NCI-H146 treated with DMSO at 0.1 percent for 48 hours (cell line): ENCODE results near the gene SUCLG2.

Experiments used
- DNase-seq: peaks from one replicate; lab custom pipeline; 2025; ENCODE audit not compliant: unreplicated experiment; lab: John Stamatoyannopoulos, UW

Gene SUCLG2

GRCh38 chr3:67649681-67650080 lies 4.7 kb downstream of the SUCLG2 start:
- no peak for DNase-seq

- no peak for DNase-seq
Observed at GRCh38 chr3:67648701-67649100, 5.7 kb downstream of the SUCLG2 start.

DNA sequence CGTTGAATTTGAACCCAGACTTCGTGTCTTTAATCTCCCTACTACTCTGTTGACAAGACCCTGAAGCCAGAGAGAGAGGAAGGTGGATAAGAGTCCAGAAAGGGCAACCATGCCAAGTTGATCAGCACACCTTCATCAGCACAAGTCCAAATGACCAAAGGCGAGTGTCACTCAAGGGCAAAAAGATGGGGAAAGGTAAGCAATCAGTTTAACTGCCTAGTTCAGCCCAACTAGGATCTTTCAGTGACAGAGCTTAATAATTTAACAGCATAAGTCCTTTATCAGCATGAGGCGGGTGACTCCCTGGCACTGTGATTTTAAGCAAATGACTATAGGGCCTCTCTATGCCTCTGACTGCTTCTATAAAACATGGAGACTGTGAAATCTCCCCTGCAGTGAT lies 6.2 kb downstream of the SUCLG2 start:
- DNase-seq: no peak

DNA sequence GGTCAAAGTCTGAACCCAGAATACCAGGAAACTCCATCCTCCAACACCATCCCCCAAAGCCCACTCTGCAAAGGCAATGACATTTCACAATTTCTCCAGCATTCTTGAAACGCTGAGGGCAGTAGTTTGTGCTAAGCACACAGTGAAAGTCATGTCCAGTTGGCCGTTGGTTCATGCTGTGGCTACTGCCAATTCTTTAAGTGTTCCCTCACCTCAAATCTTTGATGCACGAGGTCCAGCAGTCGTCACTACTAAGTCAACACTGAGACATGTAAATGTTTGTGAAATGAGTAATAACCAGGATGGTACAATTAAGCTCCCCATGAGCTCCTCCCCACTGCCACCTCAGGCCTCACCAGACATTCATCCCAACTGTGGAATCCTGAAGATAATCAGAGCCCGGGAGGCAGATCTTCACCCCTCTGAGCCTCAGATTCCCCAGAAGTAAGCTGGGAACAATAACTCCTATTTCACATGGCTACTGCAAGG lies 7.0 kb downstream of the SUCLG2 start:
- no peak for DNase-seq

DNA sequence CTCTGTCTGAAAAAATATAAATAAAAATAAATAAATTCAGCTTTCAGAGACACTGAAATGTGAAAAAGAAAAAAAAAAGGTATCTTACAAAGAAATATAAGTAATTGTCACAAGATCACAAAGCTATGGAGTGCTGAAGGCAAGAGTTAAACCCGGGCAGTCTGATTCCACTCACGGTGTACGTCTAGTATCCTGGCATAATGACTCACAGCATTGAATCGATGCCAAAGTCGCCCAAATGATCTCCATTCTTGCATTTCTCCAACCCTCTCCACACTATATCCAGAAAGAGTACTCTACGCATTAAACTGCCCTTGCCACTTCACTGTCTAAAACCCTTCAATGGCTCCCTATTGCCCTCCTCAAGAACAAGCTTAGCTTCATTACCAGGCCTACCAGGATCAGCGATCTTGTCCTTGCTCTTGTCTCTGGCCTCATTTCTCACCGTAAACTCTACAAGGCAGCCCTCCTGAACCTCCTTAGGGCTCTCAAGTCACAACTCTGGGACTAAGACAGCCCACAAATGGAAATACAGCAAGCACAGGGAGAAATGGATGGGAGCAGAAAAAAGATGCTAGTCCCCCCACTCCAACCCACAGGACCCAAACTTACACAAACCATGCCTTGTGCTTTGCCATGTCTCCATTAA lies 7.7 kb downstream of the SUCLG2 start:
- DNase-seq: no peak

GRCh38 chr3:67644827-67645226 lies 9.6 kb downstream of the SUCLG2 start:
- no peak for DNase-seq

DNA sequence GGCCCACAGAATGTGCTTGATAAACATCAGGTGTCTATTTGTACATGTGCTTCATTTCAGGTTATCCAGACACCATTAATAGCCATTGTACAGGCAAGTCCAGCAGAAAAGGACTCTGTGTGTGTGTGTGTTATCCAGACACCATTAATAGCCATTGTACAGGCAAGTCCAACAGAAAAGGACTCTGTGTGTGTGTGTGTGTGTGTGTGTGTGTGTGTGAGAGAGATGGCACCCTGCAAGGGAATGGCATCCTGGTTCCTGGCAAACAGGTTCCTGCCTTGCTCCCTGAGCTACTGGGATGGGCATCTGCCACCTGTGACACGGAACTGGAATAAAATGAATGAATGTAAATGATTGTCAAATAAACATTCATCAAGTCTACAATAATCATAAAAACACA lies 11.7 kb downstream of the SUCLG2 start:
- no peak for DNase-seq

DNA sequence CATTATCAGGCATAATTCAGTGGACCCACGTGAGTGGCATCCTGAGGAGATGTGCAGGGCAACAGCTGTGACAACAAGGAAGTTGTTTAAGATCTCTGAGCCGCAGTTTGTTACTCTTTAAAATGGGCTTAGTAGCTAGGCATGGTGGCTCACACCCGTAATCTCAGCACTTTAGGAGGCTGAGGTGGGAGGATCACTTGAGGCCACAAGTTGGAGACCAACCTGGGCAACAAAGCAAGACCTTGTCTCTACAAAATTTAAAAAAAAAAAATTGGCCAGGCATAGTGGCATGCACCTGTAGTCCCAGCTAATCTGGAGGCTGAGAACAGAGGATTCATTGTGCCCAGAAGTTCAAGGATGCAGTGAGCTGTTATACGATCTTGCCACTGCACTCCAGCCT lies 12.2 kb downstream of the SUCLG2 start:
- DNase-seq: no peak

GRCh38 chr3:67641451-67641850 lies 13.0 kb downstream of the SUCLG2 start:
- DNase-seq: no peak

DNA sequence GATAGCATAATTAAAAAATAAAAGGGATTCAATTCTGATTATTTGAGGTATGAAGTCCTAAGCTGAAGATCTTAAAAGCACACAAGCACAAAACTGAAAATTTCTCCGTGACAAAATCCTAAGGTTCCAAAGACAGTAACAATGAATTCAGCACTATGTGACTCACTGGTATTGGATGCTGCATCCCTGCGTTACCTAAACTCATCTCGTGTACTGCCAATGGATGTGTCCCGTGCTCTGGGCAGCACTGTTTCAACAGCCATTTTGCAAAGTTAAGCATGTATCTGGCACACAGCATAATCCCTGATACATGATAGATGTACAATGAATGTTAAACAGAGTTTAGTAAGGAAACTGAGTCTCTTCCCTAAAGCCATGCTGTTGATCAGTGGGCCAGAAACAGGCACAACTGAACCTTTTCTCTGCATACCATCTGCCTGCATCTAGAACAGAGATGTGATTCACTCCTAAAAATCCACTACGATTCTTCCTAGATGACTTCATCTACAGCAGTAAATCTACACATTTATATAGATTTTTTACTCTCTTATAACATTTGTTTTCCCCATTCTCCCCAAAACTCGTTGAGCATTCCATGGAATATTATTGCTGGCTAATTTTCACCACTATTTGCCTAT lies 14.3 kb downstream of the SUCLG2 start:
- no peak for DNase-seq

DNA sequence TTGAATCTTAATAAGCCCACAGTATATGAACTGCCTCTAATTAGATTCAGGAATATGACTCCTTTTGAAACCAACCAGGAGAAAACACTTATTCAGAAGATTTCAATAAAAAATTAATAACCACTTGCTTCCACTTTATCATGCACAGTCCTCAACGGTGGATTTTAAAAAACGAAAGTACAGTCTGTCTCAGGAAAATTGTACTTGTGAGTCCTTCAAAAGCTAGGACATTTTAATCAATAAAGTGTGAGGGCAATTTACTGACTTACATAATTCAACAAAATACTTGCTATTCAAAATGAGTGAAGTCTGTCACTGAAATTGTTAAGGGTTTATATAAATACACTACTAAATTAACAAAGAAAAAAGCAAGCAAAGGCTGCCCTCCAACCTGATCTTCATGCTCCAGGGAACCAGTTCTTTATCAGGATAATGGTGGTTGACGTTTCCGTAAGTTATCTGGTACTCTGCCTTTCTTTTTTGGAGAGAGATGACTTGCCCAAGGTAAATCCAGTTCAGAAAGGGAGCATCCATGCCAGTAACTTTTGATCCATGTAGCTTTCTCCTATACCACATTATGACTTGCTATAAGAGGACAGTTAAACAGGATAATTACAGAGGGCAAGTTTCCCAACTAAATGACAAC lies 17.0 kb downstream of the SUCLG2 start:
- DNase-seq: no peak

- no peak for DNase-seq
Observed at GRCh38 chr3:67635806-67636205, 18.6 kb downstream of the SUCLG2 start.

DNA sequence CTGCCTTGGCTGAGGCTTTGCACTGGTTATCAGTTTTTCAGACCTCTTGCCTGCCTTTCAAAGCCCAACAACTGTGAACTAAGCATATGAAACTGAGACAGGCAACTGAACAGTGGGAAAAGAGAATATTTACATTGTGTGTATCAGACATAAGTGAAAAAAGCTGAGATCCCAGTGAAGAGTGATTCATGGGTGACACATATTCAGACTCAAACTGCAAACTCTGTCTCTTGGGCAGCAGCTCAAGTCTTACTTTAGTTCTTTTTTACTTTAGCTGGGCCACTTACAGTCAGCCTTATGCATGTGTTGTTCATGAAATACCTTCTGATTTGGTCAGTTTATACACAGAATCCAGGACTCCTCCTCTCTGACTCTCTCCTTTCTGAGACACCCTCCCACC lies 19.2 kb downstream of the SUCLG2 start:
- no peak for DNase-seq

DNA sequence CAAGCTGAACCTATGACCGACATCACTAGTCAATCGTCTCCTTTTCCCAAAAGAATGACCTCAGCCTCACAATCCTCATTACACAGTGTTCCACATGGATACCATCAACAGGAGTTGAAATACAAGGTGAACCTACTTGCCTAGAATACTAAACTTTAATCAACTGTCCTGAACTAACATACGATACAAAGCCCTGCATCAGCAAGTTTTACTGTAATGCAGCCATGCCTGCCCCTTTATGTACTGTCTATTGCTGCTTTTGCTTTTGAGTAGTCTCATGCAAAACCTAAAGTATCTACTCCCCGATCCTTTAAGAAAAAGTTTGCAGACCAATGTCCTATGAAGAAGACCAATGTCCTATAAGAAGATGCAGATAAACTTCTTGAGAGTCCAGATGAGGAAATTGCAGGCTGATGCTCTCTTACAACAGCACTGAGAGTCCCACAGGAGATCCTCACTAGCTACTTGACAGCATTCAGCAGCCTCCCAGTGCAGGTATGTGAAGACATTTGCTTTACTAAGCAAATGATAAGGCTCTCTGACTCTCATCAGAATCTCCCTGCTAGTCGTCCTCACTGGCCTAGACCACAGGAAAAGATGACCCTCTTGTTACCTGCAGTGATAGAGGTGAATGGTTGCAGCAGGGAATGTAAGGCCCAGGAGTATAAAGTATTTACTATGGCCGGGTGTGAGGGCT lies 23.6 kb downstream of the SUCLG2 start:
- no peak for DNase-seq

GRCh38 chr3:67624687-67625086 lies 29.7 kb downstream of the SUCLG2 start:
- DNase-seq: no peak

DNA sequence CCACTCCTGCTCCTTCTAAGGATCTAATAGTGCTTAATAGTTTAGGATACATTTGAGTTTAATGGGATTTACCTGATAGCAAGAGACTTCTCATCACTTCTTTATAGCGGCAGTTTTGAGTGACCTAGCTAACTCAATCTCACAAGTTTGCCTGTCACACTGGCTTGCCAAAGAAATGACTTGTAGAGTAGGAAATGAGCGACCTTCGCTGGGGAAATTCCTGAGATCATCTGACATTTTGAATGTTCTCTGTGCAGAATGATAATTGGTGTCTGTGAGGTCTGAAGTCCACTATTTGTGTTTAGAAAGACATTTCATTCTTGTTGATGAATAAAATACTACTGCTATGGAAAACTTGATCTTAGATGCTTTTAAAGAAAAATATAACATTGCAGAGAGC lies 30.3 kb downstream of the SUCLG2 start:
- no peak for DNase-seq

DNA sequence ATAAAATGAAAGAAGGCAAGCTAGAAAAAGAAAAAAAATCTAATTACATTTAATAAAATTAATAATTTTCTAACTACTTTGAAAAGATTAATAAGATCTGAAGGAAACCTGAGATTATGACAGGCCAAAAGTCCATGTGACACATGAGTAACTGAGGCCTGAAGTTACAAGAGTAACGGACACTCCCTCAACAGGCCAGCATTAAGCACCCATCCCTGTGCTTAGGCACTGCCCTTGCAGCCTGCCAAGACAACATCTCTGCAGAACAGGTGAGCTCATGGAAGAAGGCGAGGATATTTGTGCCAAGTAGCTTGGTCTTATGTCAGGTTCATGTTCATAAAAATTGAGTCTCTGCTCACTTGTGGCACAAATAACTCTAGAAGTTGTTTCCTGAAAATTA lies 31.8 kb downstream of the SUCLG2 start:
- no peak for DNase-seq

- DNase-seq: no peak
Observed at GRCh38 chr3:67620869-67621268, 33.5 kb downstream of the SUCLG2 start.

GRCh38 chr3:67619991-67620390 lies 34.4 kb downstream of the SUCLG2 start:
- no peak for DNase-seq

DNA sequence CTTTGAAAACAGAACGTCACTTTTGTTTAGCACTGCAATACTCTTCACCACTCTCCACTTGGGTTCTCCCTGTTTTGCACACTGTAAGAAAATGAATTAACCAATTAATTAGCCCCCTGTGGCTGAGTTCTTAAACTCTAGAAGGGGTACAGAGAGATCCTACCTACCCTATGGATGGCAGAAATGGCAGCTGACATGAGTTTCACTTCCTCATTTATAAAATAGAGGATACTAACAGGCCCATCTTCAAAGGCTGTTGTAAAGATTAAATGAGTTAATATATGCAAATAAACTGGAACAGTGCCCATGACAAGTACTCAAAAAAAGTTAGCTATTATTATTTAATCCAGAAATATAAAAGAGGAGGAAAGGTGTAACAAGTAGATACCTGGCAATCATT lies 36.9 kb downstream of the SUCLG2 start:
- DNase-seq: no peak

- DNase-seq: no peak
Observed at GRCh38 chr3:67616046-67616445, 38.4 kb downstream of the SUCLG2 start.

GRCh38 chr3:67614195-67614594 lies 40.2 kb downstream of the SUCLG2 start:
- no peak for DNase-seq
